ENCODE results near the gene FAM156B.
"Not testable (repeated sequence)": the region's sequence is repeated elsewhere in the genome, so short reads cannot be mapped to it uniquely, and the experiment has no call there.

FAM156B gene

DNA sequence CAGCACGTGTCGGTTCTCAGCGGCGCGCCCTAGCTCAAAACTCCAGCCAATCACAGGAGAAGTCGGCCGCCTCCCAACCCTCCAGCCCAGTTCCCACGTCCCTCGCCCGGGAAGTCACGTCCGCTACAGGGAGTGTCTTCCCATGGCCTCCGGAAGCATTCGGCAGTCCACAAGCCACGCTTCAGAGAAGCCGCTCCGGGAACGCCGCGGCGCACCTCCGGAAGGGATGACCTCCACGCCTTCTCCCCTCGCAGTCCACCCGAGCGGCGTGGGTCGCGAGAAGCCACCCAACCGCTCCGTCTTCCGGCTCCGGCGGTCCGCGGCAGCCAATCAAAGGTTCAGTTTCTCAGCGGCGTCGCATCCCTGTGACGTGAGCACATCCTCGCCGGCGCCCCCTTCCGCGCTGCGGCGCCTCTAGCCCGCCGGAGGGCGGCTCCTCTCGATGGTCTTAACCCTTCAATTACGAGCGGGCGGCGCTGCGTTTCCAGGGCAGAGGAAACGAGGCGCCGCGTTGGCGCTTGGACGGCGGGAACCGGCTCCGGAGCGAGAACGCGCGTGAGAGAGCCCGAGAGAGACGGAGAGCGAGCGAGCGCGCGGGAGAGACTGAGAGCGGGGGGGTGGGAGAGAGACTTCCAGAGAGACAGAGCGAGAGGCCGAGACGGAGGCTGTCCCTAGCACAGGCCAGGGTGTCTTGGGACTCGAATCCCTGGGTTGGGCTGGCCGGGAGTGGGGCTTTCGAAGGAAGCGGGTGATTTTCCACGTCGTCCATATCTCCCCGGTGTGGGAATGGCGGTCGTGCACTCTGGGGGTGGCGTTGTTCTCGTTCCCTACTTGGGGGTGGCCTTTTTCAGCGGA is at the start of gene FAM156B:
FAM156B (plus strand) TSS at position 476 of the 855 bp plus-strand sequence. CDS start 9,896 bp downstream, outside the sequence.
- not testable (repeated sequence) for DNase-seq

DNA sequence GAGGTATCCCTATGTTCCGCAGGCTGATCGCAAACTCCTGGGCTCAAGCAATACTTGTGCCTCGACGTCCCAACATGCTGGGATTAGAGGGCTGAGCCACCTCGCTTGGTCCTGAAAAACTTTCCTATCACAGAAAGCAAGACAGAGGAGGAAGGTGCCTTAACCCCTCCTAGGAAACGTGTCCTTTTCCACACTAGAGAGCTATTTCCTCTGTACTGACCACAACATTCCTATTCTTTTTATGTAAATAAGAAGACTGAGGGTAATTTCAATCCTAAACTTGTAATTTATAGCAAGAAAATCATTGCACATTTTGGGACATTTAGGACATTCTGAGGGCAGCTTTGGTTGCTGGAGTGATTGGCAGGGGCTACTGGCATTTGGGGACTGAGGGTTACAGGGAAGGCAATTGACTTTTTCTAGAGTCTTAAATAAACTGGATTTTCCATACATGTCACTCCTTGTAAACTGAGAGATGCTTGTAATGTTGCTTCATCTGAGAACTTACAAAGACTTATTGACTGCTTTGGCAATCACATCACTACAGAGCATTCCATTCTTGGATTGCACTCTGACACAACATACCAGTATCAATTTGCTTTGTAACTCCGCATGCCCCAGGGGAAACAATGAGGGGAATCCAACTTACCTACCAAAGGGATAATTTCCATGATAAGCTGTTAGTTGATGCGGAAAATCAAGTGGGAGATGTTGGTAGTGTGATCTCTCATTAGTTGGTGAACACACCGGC is 44.8 kb upstream of the FAM156B start:
- DNase-seq: no peak

GRCh38 chrX:52856991-52857525 is 40.1 kb upstream of the FAM156B start:
- DNase-seq: not testable (repeated sequence)

GRCh38 chrX:52865343-52865998 is 31.7 kb upstream of the FAM156B start:
- no peak for DNase-seq

DNA sequence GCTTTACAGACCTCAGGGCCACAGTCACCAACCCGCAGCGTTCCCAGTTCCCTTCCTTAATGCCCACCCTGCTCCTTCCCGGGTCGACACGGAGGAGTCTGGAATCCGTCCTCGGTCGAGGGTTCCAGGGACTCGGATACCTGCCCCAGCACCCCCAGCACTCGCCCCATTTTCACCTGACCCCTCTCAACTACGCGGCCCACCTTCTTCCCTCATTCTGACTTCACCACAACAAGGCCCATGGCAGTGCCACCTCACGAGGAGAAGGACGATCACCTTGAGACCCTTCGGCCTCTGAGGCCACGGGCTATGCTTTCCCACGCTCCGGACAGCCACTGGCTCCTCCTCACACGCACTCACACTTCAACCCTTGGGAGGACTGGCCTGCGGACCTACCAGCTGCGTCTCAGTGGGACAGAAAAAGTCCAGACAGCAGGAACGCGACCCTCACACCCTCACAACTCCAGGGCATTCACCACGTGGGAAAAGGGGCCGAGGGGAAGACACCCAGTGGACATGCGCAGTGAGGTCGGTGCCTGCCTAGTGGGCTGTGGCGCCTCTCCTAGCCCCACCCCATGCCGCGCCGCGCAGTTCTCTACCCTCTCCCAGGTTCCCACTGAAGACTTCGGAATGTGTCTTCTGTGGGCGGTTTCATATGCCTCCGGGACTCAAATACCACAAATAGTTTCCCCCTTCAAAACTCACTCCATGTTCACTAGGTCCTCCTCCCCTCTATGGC is 29.4 kb upstream of the FAM156B start, which contains the start of gene XAGE3:
XAGE3 (minus strand) TSS at position 474 of the 739 bp plus-strand sequence. CDS start 950 bp downstream, outside the sequence.
- no peak for DNase-seq

DNA sequence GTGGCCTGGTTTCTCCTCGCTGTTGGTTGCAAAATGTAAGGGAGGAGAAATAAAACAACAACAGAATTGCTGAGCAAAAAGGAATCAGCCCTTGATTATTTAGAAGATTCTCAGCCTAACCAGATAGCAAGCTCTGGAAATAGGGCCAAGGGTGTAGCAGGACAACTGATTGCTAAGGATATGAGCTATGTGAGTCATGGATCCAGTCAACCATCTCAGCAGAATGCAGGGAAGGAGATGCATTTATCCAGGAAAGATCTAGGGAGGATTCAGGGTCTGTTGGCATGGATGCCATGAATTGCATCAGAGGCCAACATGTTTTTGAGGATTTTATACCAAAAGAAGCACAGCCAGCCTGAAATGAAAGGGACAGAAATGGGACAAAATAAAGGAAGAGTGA is 27.1 kb upstream of the FAM156B start:
- DNase-seq: no peak

DNA sequence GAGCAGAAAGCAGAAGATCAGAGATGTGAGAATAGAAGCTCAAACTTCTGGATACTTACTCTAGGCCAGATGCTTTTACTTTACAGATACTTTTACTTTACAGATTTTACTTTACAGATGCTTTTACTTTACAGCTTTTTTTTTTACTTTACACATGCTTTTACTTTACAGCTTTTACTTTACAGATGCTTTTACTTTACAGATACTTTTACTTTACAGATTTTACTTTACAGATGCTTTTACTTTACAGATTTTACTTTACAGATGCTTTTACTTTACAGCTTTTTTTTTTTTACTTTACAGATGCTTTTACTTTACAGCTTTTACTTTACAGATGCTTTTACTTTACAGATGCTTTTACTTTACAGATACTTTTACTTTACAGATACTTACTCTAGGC is 23.3 kb upstream of the FAM156B start:
- not testable (repeated sequence) for DNase-seq

- DNase-seq: no peak
Measured at GRCh38 chrX:52874661-52875060, 22.5 kb upstream of the FAM156B start.

DNA sequence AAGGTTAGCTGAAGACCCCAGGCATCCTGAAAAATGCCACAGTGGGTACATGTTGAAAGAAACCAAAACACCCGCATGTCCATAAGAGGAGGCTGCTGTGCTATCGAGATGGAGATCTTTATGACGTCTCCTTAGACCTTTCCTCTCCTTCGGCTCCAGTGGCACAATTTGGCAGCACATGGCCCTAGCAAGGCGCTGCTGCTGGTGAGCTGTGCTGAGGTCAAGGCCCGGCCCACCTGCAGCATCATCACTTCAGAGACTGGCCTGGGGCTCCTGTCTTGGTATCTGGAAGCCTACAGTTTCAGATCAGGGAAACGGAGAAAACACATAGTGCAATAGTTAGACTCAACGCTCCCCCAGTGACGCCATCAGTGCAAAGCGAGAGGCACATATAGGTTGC is 21.7 kb upstream of the FAM156B start:
- not testable (repeated sequence) for DNase-seq

GRCh38 chrX:52876386-52876785 is 20.7 kb upstream of the FAM156B start:
- not testable (repeated sequence) for DNase-seq

GRCh38 chrX:52887459-52887858 is 9.7 kb upstream of the FAM156B start:
- not testable (repeated sequence) for DNase-seq

- DNase-seq: not testable (repeated sequence)
Measured at GRCh38 chrX:52888090-52888489, 9.0 kb upstream of the FAM156B start.

DNA sequence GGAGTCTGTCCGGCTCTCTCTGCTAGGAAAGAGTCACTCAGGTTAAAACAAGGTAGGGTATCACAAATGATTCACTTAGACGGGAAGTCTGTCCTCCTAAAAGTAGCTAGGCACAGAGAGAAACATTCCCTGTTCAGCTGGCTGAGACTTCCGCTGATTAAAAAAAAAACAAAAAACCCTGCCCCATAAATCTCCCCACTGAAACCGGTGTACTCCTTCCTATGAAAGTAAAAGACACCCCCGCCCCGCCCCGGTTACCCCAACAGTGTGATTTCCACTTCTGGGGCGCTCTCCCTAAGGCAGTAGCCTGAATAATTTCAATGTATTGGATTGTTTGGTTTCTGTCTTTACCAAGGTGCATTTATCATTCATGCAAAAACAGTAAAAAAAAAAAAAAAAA is 692 bp upstream of the FAM156B start:
- not testable (repeated sequence) for DNase-seq

GRCh38 chrX:52905531-52905930 is 8.4 kb downstream of the FAM156B start:
- DNase-seq: not testable (repeated sequence)

DNA sequence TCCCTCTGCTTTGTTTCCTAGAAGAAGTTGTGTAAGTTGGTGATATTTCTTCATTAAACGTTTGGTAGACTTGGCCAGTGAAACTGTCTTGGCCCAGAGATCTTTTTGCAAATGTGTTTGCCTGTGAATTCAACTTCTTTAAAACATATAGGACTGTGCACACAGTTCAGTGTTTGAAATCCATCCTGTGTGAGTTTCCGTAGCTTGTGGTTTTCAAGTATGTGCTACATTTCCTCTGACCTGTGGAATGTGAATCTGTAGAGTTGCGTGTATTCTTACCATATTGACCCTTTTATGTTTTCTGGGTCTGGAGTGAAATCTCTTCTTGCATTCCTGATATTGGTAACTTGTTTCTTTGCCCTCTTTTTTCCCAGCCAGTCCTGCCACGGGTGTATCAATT is 8.9 kb downstream of the FAM156B start:
- DNase-seq: not testable (repeated sequence)

DNA sequence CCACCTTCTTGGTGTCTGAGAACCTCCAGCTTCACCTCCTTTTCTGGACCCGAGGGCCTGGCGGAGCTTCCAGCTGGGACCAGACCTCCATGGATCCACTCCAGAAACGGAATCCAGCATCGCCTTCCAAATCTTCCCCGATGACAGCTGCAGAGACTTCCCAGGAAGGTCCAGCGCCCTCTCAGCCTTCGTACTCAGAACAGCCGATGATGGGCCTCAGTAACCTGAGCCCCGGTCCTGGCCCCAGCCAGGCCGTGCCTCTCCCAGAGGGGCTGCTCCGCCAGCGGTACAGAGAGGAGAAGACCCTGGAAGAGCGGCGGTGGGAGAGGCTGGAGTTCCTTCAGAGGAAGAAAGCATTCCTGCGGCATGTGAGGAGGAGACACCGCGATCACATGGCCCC is 10.0 kb downstream of the FAM156B start:
- not testable (repeated sequence) for DNase-seq

- not testable (repeated sequence) for DNase-seq
Measured at GRCh38 chrX:52907900-52908299, 10.8 kb downstream of the FAM156B start.

- DNase-seq: not testable (repeated sequence)
Measured at GRCh38 chrX:52909313-52909969, 12.3 kb downstream of the FAM156B start.

GRCh38 chrX:52913681-52914080 is 16.6 kb downstream of the FAM156B start:
- not testable (repeated sequence) for DNase-seq

GRCh38 chrX:52914704-52915103 is 17.6 kb downstream of the FAM156B start:
- not testable (repeated sequence) for DNase-seq

DNA sequence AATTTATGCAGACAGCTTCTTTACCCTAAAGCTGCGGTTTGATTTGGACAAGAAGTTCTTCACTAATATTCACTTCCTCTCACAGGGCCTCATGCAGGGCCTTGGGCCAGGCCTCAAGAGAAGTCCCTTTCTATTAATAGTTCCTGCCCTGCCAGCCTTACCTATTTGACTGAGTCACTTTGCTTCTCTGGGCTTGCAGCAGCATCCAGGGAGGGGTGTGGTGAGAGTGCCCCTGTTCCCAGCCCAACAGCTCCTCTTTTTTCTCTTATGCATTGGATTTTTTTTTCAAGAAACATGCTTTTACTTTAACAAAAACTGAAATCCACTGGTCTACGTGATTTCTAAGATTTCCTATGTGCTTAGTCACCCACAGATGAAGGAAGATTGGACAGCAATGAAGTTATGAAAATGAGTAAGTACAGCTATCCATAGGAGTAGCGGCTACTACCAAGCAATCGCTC is 26.7 kb downstream of the FAM156B start:
- DNase-seq: no peak

All from SIG-M5 (cell line).